ENCODE measurements around the gene CTSA.

- TF ChIP-seq CTCF (IDR thresholded peaks at IDR 0.05), result no peak
- no peak for TF ChIP-seq POLR2A (IDR thresholded peaks at IDR 0.05)
Measured at GRCh38 chr20:45894797-45895196, 3.7 kb downstream of the CTSA start.
